T-helper 17 cell (primary cell): ENCODE data around the gene PLEKHA8. TPM values are rescaled to one million over a fixed set of nuclear protein-coding genes. Genes with fewer than 3 reads are reported as not detected.
"Not testable (repeated sequence)": the region's sequence is repeated elsewhere in the genome, so short reads cannot be mapped to it uniquely, and the experiment has no call there.

ENCODE experiments used
- ATAC-seq: fragments of 150-1000 bp; cut with Tn5 transposase; 2 replicates; pipeline ENCODE4 v1.10.0; 2021; ENCODE audit warnings: mild to moderate bottlenecking, moderate library complexity
- DNase-seq, 3 donors: peaks; one replicate each; pipeline versions ENCODE4 v3.0.0 to v3.0.0-alpha.2; 2020 to 2021
- H3K9me3 ChIP-seq: one replicate; pipeline ENCODE4 v1.7.0; 2013; ENCODE audit warnings: low read length, mild to moderate bottlenecking; ENCODE audit not compliant: control insufficient read depth, poor library complexity, severe bottlenecking
- H3K27ac Mint-ChIP-seq: one replicate; pipeline ENCODE4 v1.8.0; 2022; ENCODE audit warnings: mild to moderate bottlenecking, moderate library complexity, mixed read lengths
- H3K27me3 Mint-ChIP-seq: one replicate; pipeline ENCODE4 v1.8.0; 2022; ENCODE audit warnings: mixed read lengths
- H3K36me3 Mint-ChIP-seq: one replicate; pipeline ENCODE4 v1.8.0; 2022; ENCODE audit warnings: low read depth, mixed read lengths
- H3K4me1 Mint-ChIP-seq: one replicate; pipeline ENCODE4 v1.8.0; 2022; ENCODE audit warnings: mild to moderate bottlenecking, mixed read lengths
- H3K4me3 Mint-ChIP-seq: one replicate; pipeline ENCODE4 v1.8.0; 2022; ENCODE audit warnings: mild to moderate bottlenecking, moderate library complexity, mixed read lengths
- total RNA-seq, 4 donors: library from RNA in 2 of 4; stranded (reverse) in 2 of 4; gene quantifications; one replicate each; pipeline ENCODE4 v1.2.3 and lab custom pipeline; 2022 to 2026

The PLEKHA8 gene
- total RNA-seq, 2 donors from 2014 or later, result 5.9 to 7.6 TPM

DNA sequence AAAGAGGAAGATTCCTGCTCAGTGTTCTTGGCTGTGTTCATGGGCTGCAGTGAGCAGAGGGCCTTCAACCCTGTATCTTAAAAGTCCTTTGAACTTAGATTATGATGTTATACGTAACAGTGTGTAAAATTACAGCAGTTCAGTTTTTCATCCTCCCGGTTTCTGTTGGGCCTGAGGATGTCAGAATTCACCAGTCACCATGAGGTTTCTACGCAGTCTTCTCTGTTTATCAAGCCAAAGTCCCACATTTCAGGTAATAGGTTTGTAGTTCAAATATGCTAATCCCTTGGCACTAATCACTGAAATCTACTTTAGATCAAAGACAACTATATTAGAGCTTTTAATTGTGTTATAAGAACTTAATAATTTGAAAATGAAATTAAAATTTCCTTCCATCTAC lies 24.9 kb downstream of the PLEKHA8 start:
- Mint-ChIP-seq H3K27me3 (no peaks in the 10 kb centered on the region), H3K36me3 (peaks cover 9% of the 10 kb centered on the region), H3K27ac (no peak overlapping the region), H3K4me3 (no peak overlapping the region), H3K4me1 (no peaks in the 10 kb centered on the region)
- H3K9me3 ChIP-seq, result no peaks in the 10 kb centered on the region
- DNase-seq (no peak), ATAC-seq (no peak)

DNA sequence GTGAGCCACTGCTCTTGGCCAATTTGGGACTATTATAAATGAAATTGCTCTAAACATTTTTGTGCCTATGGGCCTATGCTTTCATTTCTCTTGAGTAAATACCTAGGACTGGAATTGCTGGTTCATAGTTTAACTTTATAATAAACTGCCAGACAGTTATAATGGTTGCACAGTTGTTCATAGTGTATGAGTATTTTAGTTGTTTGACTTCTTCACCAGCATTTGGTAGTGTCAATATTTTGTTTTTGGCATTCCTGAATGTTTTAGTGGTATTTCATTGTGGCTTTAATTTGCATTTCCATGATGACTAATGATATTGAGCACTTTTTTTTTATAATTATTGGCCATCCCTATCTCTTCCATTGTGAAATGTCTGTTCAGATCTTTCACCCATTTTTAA lies 29.5 kb downstream of the PLEKHA8 start:
- ATAC-seq (no peak), DNase-seq (no peak)
- no peak overlapping the region for H3K4me3 Mint-ChIP-seq
- no peaks in the 10 kb centered on the region for H3K4me1 Mint-ChIP-seq
- no peaks in the 10 kb centered on the region for H3K27me3 Mint-ChIP-seq
- no peaks in the 10 kb centered on the region for H3K36me3 Mint-ChIP-seq
- no peak overlapping the region for H3K27ac Mint-ChIP-seq
- H3K9me3 ChIP-seq, result no peaks in the 10 kb centered on the region

DNA sequence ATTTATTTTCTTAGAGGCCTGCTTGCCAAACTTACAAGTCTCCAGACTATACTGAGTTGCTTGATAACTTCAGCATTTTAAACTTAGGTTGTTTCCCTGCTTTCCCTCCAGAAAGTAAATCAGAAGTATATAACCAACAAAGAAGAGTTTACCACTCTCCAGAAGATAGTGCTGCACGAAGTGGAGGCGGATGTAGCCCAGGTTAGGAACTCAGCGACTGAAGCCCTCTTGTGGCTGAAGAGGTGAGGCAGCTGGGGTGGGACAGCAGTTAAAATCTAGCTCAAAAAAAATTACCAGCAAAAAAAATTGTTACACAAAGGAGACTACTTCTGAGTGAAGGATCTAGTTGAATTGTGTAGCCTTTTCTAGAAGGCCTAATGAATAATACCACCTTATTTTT lies 33.6 kb downstream of the PLEKHA8 start:
- peak in 1 of 3 donors; percentile 6 for DNase-seq
- not testable (repeated sequence) for H3K27ac Mint-ChIP-seq, H3K4me3 Mint-ChIP-seq, H3K27me3 Mint-ChIP-seq, H3K9me3 ChIP-seq, H3K36me3 Mint-ChIP-seq, H3K4me1 Mint-ChIP-seq
- ATAC-seq, result peak; percentile 86

DNA sequence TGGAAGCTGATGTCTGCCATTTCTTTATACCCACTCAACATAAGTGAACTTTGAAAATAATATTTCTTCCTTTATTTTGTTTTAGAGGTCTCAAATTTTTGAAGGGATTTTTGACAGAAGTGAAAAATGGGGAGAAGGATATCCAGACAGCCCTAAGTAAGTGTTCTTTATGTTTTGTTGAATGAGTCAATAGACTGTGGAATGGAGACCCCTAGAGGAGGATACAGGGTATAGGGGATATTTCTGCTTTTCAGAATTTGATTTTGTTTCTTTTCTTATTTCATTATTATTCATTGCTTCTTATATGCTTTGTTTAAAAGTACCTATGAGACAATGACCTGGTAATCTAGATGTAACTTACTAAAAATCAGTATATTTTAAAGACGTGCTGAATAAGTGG lies 34.4 kb downstream of the PLEKHA8 start:
- Mint-ChIP-seq H3K27me3 (no peaks in the 10 kb centered on the region), H3K27ac (no peak overlapping the region), H3K4me3 (no peak overlapping the region), H3K4me1 (no peaks in the 10 kb centered on the region), H3K36me3 (no peaks in the 10 kb centered on the region)
- no peaks in the 10 kb centered on the region for H3K9me3 ChIP-seq
- ATAC-seq (peak; percentile 61), DNase-seq (no peak)

DNA sequence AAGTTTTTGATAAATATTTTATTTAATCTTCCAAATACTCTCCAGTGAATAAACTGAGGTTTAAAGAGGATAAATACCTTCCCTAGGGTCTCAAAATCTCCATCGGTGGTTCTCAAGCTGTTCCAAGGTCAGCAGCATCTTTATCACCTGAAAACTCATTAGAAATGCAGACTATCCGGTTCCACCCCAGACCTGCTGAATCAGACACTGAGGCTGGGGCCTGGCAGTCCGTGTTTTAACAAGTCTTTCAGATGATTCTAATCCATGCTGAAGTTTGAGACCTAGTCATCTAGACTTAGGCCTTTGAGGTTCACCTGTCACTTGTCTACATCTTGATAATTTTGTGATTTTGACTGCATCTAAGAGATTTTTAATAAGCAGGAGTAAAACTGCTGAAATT lies 37.5 kb downstream of the PLEKHA8 start:
- Mint-ChIP-seq H3K27ac (no peak overlapping the region), H3K4me3 (no peak overlapping the region), H3K4me1 (peaks cover 6% of the 10 kb centered on the region), H3K27me3 (no peaks in the 10 kb centered on the region), H3K36me3 (peaks cover 12% of the 10 kb centered on the region)
- no peak for DNase-seq
- H3K9me3 ChIP-seq, result no peaks in the 10 kb centered on the region
- no peak for ATAC-seq

DNA sequence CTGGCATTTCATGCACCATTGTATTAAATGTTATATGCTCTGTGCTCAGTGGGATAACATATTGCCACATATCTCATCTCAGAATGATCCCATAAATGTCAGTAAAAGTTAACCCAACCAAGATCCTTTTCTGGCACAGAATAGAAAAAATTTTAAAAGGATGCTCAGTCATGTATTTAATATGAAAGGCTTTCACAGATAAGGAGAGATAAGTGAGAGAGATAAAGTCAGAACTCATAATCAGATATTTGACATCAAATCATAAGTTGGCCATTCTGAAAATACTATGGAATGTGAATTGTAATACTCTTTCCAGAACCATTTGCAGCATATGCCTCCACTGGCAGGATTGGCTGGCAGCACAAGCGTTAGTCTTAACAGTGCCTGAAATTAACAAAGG lies 38.5 kb downstream of the PLEKHA8 start:
- peaks cover 9% of the 10 kb centered on the region for H3K4me1 Mint-ChIP-seq
- no peak overlapping the region for H3K4me3 Mint-ChIP-seq
- H3K36me3 Mint-ChIP-seq, result peaks cover 15% of the 10 kb centered on the region
- no peaks in the 10 kb centered on the region for H3K9me3 ChIP-seq
- H3K27ac Mint-ChIP-seq, result no peak overlapping the region
- no peaks in the 10 kb centered on the region for H3K27me3 Mint-ChIP-seq
- DNase-seq (no peak), ATAC-seq (no peak)

DNA sequence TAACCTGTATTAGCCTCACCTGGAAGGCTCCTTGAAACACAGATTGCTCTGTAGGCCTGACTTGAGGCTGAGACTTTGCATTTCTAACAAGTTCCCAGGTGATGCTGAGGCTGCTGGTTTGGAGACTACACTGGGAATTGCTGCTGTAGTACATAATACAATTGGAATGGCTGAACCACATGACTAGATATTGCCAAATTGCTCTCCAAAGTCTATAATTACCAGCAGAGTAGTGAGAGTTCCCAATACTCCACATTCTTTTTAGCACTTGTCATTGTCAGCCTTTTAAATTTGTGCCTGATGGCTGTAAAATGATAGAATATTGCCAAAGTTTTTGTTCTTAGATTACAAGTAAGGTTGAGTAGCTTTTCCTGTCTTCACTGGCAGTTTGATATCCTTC lies 39.9 kb downstream of the PLEKHA8 start:
- Mint-ChIP-seq H3K4me3 (no peak overlapping the region), H3K4me1 (peaks cover 11% of the 10 kb centered on the region), H3K27ac (no peak overlapping the region), H3K36me3 (peaks cover 15% of the 10 kb centered on the region), H3K27me3 (no peaks in the 10 kb centered on the region)
- ATAC-seq (no peak), DNase-seq (no peak)
- no peaks in the 10 kb centered on the region for H3K9me3 ChIP-seq

DNA sequence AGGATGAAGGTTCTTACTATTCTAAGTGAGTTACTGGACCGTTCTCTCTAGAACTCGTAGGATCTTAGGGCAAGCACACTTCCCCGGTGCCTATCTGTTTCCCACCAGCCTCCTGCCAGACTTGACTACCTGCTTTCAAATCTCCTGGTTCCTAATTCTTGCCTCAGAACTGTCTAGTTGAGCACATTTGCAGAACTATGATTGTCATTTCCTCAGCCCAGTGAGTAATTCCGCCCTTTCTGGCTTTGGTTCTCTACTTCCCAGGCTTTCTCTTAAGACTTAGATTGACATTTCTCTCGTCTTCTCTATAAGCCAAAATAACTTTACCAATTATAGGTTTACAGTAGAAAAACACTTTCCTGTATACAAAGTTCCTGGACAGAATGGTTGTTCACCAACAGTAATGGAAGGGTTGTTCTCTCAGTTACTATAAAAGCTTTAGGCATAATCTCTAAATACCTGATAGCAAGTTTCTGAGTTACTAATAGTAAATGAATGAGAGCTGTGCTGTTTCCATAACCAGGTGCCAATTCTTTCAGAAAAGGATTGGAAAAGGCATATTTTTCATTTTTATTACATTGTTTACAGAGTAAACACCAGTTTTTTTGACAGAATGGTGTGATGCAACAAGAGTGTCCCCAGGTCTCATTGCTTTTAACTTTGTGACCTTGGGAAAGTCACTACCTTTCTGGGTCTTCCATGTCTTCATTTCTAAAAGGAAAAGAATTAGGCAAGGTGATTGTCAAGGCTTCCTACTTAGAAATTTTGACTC lies 41.1 kb downstream of the PLEKHA8 start:
- H3K27ac Mint-ChIP-seq, result no peak overlapping the region
- no peaks in the 10 kb centered on the region for H3K27me3 Mint-ChIP-seq
- ATAC-seq (no peak), DNase-seq (no peak)
- H3K4me1 Mint-ChIP-seq, result peaks cover 13% of the 10 kb centered on the region
- no peaks in the 10 kb centered on the region for H3K9me3 ChIP-seq
- peaks cover 15% of the 10 kb centered on the region for H3K36me3 Mint-ChIP-seq
- no peak overlapping the region for H3K4me3 Mint-ChIP-seq

DNA sequence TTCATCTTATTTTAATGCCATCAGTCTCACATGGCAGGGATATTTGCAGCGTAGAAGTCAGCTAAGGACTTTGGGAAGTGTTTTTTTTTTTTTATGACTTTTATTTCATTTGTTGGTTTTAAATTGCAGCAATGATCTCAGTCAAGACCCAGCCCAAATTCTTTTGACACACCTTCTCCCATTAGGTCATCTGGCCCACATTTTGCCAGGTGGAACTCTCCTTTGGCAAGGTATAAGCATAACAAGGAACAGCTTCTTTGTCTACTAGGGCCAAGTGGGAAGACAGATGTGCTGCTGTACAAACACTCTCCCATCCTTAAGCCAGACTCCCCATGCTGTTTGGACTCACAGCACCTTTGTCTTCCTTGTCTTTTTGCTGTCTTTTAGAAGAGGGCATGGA lies 41.8 kb downstream of the PLEKHA8 start:
- DNase-seq, result no peak
- no peaks in the 10 kb centered on the region for H3K27me3 Mint-ChIP-seq
- H3K4me3 Mint-ChIP-seq, result no peak overlapping the region
- no peak overlapping the region for H3K27ac Mint-ChIP-seq
- H3K9me3 ChIP-seq, result no peaks in the 10 kb centered on the region
- ATAC-seq, result no peak
- peaks cover 13% of the 10 kb centered on the region for H3K4me1 Mint-ChIP-seq
- peaks cover 15% of the 10 kb centered on the region for H3K36me3 Mint-ChIP-seq

DNA sequence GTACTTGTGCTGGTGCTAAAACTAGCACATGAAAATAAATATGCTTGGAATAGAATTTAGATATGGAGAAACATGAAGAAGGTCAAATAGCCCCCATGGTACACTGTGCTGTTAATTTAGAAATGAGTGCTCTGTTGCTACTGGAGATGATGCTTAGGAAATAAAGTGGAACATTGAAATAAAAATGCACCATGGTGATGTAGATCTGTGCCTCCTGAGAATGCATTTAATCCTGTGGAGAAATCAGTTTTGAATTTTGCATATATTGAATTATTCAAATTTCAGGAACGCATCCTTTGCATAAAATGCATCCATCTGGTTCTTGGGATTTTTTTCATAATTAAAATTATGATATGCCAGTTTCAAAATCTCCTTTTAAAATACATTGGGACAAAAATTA lies 44.5 kb downstream of the PLEKHA8 start:
- H3K9me3 ChIP-seq, result no peaks in the 10 kb centered on the region
- DNase-seq (no peak), ATAC-seq (no peak)
- H3K4me3 Mint-ChIP-seq, result no peak overlapping the region
- H3K27me3 Mint-ChIP-seq, result no peaks in the 10 kb centered on the region
- peaks cover 13% of the 10 kb centered on the region for H3K4me1 Mint-ChIP-seq
- no peak overlapping the region for H3K27ac Mint-ChIP-seq
- peaks cover 16% of the 10 kb centered on the region for H3K36me3 Mint-ChIP-seq

DNA sequence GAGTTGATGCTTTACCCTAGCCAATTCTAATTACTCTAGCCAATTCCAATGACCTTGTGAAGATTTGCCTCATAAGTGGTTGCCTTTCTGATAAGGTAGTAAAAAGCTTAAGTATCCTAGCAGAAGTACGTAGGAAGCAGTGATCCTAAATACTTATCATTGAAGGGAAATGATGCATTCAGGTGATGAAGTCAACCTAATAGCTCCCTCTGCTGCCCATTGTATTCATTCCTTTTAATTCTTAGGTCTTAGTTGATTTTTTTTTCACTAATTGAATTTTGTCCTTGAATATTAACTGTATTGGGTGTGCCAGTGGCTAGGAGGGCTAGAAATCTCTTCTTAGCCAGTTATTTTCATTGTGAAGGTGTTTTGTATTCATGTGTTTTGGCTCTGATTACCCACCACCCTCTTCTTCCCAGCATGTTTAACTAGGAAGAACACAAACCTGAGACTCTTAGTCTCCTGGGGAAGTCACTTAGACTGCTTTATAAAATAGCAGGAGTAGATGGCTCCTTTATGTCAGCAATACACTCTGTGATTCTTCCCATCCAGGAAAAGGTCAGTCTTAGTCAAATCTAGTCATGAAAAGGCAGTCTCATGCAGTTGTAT lies 46.3 kb downstream of the PLEKHA8 start:
- DNase-seq (no peak), ATAC-seq (no peak)
- peaks cover 8% of the 10 kb centered on the region for H3K36me3 Mint-ChIP-seq
- no peaks in the 10 kb centered on the region for H3K9me3 ChIP-seq
- peaks cover 9% of the 10 kb centered on the region for H3K4me1 Mint-ChIP-seq
- no peaks in the 10 kb centered on the region for H3K27me3 Mint-ChIP-seq
- H3K4me3 Mint-ChIP-seq, result no peak overlapping the region
- H3K27ac Mint-ChIP-seq, result no peak overlapping the region

DNA sequence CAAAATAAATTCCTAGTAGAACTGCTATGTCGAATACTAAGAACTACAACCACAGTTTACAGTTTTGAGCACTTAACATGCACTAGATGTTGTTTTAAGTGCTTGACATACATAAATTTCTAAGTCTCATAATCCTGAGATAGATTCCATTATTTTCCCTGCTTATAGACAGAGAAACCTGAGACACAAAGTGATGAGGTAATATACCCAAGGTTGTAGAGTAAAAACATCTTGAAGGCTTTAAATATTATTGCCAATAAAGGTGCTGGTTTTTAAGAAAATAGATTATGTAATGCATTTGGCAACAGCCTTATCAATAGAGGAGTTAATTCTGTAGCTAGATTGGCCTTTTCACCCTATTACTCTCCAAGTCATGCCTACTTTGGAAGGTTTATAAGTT lies 48.2 kb downstream of the PLEKHA8 start:
- no peaks in the 10 kb centered on the region for H3K9me3 ChIP-seq
- DNase-seq (no peak), ATAC-seq (no peak)
- Mint-ChIP-seq H3K36me3 (peaks cover 3% of the 10 kb centered on the region), H3K27ac (no peak overlapping the region), H3K27me3 (no peaks in the 10 kb centered on the region), H3K4me3 (no peak overlapping the region), H3K4me1 (peaks cover 5% of the 10 kb centered on the region)

DNA sequence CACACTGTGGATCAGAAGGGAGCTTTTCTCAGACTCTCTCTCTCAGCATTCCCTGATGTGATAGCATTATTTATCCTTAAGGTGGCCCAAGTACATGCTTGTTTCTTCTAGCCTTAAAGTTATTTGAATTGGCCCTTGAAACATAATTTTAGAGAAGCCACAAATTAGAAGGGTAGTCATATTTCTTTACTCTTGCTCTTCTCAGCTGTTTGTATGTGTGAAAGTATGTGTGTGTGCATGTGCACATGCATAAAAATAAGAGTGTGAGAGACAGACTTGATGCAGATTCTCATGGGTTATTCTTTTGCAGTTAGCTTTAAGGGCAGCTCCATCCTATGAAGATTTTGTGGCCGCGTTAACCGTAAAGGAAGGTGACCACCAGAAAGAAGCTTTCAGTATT lies 50.1 kb downstream of the PLEKHA8 start:
- Mint-ChIP-seq H3K27ac (no peak overlapping the region), H3K4me3 (no peak overlapping the region), H3K4me1 (peaks cover 2% of the 10 kb centered on the region), H3K36me3 (peaks cover 3% of the 10 kb centered on the region), H3K27me3 (no peaks in the 10 kb centered on the region)
- DNase-seq, result no peak
- H3K9me3 ChIP-seq, result no peaks in the 10 kb centered on the region
- ATAC-seq, result no peak

DNA sequence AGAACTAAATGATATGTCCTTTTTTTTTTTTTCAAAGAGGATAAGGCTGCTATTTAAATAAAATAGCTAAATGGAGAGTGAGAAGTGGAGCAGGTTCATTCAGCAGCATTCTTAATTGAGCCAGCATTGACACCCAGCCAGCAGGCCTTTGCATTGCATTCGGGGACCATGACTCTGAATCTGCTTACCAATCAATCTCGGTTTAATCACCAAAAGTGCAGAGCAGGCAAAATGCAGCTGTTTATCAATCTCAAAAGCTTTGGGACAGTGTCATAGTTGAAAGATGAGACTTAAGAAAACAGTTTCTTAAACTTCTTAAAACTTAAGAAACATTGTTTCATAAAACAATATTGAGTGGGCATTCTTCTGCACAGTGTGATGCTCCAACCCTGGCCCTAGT lies 51.7 kb downstream of the PLEKHA8 start:
- Mint-ChIP-seq H3K36me3 (peaks cover 3% of the 10 kb centered on the region), H3K27ac (no peak overlapping the region), H3K4me3 (no peak overlapping the region), H3K4me1 (no peaks in the 10 kb centered on the region), H3K27me3 (no peaks in the 10 kb centered on the region)
- ATAC-seq (no peak), DNase-seq (no peak)
- H3K9me3 ChIP-seq, result no peaks in the 10 kb centered on the region
